ENCODE data around the gene WDR55. TPM values are rescaled to one million over a fixed set of nuclear protein-coding genes. Genes with fewer than 3 reads are reported as not detected.

Gene WDR55
- total and polyA plus RNA-seq, 2 of the 13 experiments (the other 11 are each of a cell fraction or from before 2014, with no cell fraction given) = 17.7 to 18.2 TPM

- TF ChIP-seq ZNF318 (CRISPR knock-in tag; IDR thresholded peaks at IDR 0.05) (no peak; the same call in 1 of the 2 replicates), YY1 (IDR thresholded peaks at IDR 0.05; ENCODE audit: insufficient read depth, insufficient replicate concordance, low read depth, low read length) (peak; percentile 72), ATF1 (CRISPR knock-in tag; IDR thresholded peaks at IDR 0.05) (no peak), XRCC5 (optimal IDR thresholded peaks at IDR 0.05; ENCODE audit: low read length) (peak; percentile 57), SMAD3 (CRISPR knock-in tag; IDR thresholded peaks at IDR 0.05) (0 out of 2 replicates have a peak, but pooled peaks have one; percentile 67), ZMYM3 (CRISPR knock-in tag; IDR thresholded peaks at IDR 0.05) (no peak; the same call in 1 of the 2 replicates), ZSCAN22 (CRISPR knock-in tag; IDR thresholded peaks at IDR 0.05) (no peak), ZBTB42 (CRISPR knock-in tag; IDR thresholded peaks at IDR 0.05) (0 out of 2 replicates have a peak, but pooled peaks have one; percentile 30), TBX2 (CRISPR knock-in tag; IDR thresholded peaks at IDR 0.05; ENCODE audit: borderline replicate concordance) (peak; percentile 83), SP1 (IDR thresholded peaks at IDR 0.05) (no peak), SP1 (CRISPR knock-in tag; IDR thresholded peaks at IDR 0.05) (peak; percentile 39; the same call in 1 of the 2 replicates), ZBTB34 (CRISPR knock-in tag; IDR thresholded peaks at IDR 0.05) (0 out of 2 replicates have a peak, but pooled peaks have one; percentile 31), KLF11 (CRISPR knock-in tag; IDR thresholded peaks at IDR 0.05) (peak; percentile 84; the same call in 1 of the 2 replicates), TOPORS (CRISPR knock-in tag; IDR thresholded peaks at IDR 0.05) (no peak), KMT2B (CRISPR knock-in tag; IDR thresholded peaks at IDR 0.05) (peak; percentile 94), TAF15 (IDR thresholded peaks at IDR 0.05; ENCODE audit: low read depth, low read length, poor library complexity, severe bottlenecking) (no peak), ZNF232 (CRISPR knock-in tag; IDR thresholded peaks at IDR 0.05; ENCODE audit: borderline replicate concordance) (peak; percentile 69; the same call in 1 of the 2 replicates), ZNF713 (CRISPR knock-in tag; IDR thresholded peaks at IDR 0.05) (no peak), ZNF792 (CRISPR knock-in tag; IDR thresholded peaks at IDR 0.05) (peak; percentile 88), FOSL2 (CRISPR knock-in tag; IDR thresholded peaks at IDR 0.05) (0 out of 2 replicates have a peak, but pooled peaks have one; percentile 45), ZFP41 (CRISPR knock-in tag; IDR thresholded peaks at IDR 0.05; ENCODE audit: borderline replicate concordance) (no peak)
These were observed 26.5 kb downstream of the WDR55 start, which contains the start of the genes HARS1 and HARS2 (continued) for GRCh38 chr5:140690941-140691924.

All from HepG2 (cell line).